22Rv1 (cell line): ENCODE measurements around the gene NOB1.

Source experiments
- CTCF ChIP-seq: fragments of 450-650 bp; IDR thresholded peaks from 2 replicates; pipeline ENCODE4 v1.5.1; 2017; ENCODE audit warnings: mild to moderate bottlenecking
- ZFX ChIP-seq: fragments of 450-650 bp; IDR thresholded peaks from 2 replicates; pipeline ENCODE4 v1.6.1; 2017; ENCODE audit warnings: antibody characterized with exemption, borderline replicate concordance

- TF ChIP-seq CTCF (no peak), ZFX (no peak)
These were observed 13.9 kb upstream of the NOB1 start for GRCh38 chr16:69768666-69769065.
